ENCODE results near the gene TFAP2B. TPM values are rescaled to one million over a fixed set of nuclear protein-coding genes. Genes with fewer than 3 reads are reported as not detected.

The TFAP2B gene
- total RNA-seq, 1 donor from 2014 or later = not detected

- no peak for DNase-seq (ENCODE audit: low spot score in 2 of 2)
- FAIRE-seq = no peak
These were observed 4.6 kb downstream of the TFAP2B start for GRCh38 chr6:50823094-50823920.

GRCh38 chr6:50824552-50824951, 5.9 kb downstream of the TFAP2B start:
- DNase-seq (ENCODE audit: low spot score in 2 of 2) = no peak
- FAIRE-seq = no peak

- FAIRE-seq = no peak
- no peak for DNase-seq (ENCODE audit: low spot score in 2 of 2)
These were observed 6.8 kb downstream of the TFAP2B start for GRCh38 chr6:50825375-50826036.

GRCh38 chr6:50826037-50826761, 7.5 kb downstream of the TFAP2B start:
- DNase-seq (ENCODE audit: low spot score in 2 of 2) (no peak), FAIRE-seq (no peak)

GRCh38 chr6:50826803-50827202, 8.1 kb downstream of the TFAP2B start:
- DNase-seq (ENCODE audit: low spot score in 2 of 2) (no peak), FAIRE-seq (no peak)

GRCh38 chr6:50829049-50829448, 10.4 kb downstream of the TFAP2B start:
- FAIRE-seq (no peak), DNase-seq (ENCODE audit: low spot score in 2 of 2) (no peak)

- FAIRE-seq (no peak), DNase-seq (ENCODE audit: low spot score in 2 of 2) (no peak)
These were observed 11.3 kb downstream of the TFAP2B start for GRCh38 chr6:50829898-50830444.

- DNase-seq (ENCODE audit: low spot score in 2 of 2) = no peak
- no peak for FAIRE-seq
These were observed 12.5 kb downstream of the TFAP2B start for GRCh38 chr6:50831186-50831585.

GRCh38 chr6:50832912-50833311, 14.2 kb downstream of the TFAP2B start:
- no peak for DNase-seq (ENCODE audit: low spot score in 2 of 2)
- no peak for FAIRE-seq

- no peak for DNase-seq (ENCODE audit: low spot score in 2 of 2)
- no peak for FAIRE-seq
These were observed 16.3 kb downstream of the TFAP2B start for GRCh38 chr6:50834929-50835410.

GRCh38 chr6:50836231-50836630, 17.6 kb downstream of the TFAP2B start:
- no peak for DNase-seq (ENCODE audit: low spot score in 2 of 2)

GRCh38 chr6:50837589-50838445, 19.1 kb downstream of the TFAP2B start:
- DNase-seq (ENCODE audit: low spot score in 2 of 2) (no peak), FAIRE-seq (no peak)

More at GRCh38 chr6:50836231-50836630, 17.6 kb downstream of the TFAP2B start:
- no peak for FAIRE-seq

- no peak for DNase-seq (ENCODE audit: low spot score in 2 of 2)
- FAIRE-seq = no peak
These were observed 21.6 kb downstream of the TFAP2B start for GRCh38 chr6:50840112-50840810.

GRCh38 chr6:50840811-50841192, 22.1 kb downstream of the TFAP2B start:
- no peak for FAIRE-seq
- DNase-seq (ENCODE audit: low spot score in 2 of 2) = no peak

GRCh38 chr6:50842446-50842845, 23.8 kb downstream of the TFAP2B start:
- DNase-seq (ENCODE audit: low spot score in 2 of 2) (no peak), FAIRE-seq (no peak)

- FAIRE-seq (no peak), DNase-seq (ENCODE audit: low spot score in 2 of 2) (no peak)
These were observed 24.3 kb downstream of the TFAP2B start for GRCh38 chr6:50842861-50843384.

- DNase-seq (ENCODE audit: low spot score in 2 of 2) (no peak), FAIRE-seq (no peak)
These were observed 25.2 kb downstream of the TFAP2B start for GRCh38 chr6:50843842-50844241.

GRCh38 chr6:50845499-50846143, 26.9 kb downstream of the TFAP2B start:
- no peak for DNase-seq (ENCODE audit: low spot score in 2 of 2)
- no peak for FAIRE-seq

All from frontal cortex (tissue), 4 donors.